Left lobe of liver (tissue), 2 donors: ENCODE measurements around the gene RBM17. TPM values are rescaled to one million over a fixed set of nuclear protein-coding genes. Genes with fewer than 3 reads are reported as not detected.
A peak's percentile ranks its signal among the peaks of the same experiment; 100 is the strongest.
"Not testable (repeated sequence)": the region's sequence is repeated elsewhere in the genome, so short reads cannot be mapped to it uniquely, and the experiment has no call there.

Experiments
- ATAC-seq: fragments of 200-7000 bp; cut with Tn5 transposase; one replicate; pipeline ENCODE4 v1.9.1; 2020; ENCODE audit warnings: mild to moderate bottlenecking, moderate library complexity
- DNase-seq: peaks from one replicate; pipeline ENCODE4 v3.0.0-alpha.2; 2020; ENCODE audit warnings: low spot score
- total RNA-seq: library from RNA; stranded (reverse); gene quantifications from one replicate; pipeline ENCODE4 v1.2.1, GENCODE V29; 2021
- donor health status: DM: no; HTN: no; CAD: no; lungs with moderate emphysema.
- donor health status: DM: no; HTN: yes; CAD: no.

Gene RBM17
- total RNA-seq, 1 donor from 2014 or later, result 24.3 TPM

GRCh38 chr10:6108631-6109443, 20.0 kb downstream of the RBM17 start:
- DNase-seq (no peak), ATAC-seq (peak; percentile 85)

DNA sequence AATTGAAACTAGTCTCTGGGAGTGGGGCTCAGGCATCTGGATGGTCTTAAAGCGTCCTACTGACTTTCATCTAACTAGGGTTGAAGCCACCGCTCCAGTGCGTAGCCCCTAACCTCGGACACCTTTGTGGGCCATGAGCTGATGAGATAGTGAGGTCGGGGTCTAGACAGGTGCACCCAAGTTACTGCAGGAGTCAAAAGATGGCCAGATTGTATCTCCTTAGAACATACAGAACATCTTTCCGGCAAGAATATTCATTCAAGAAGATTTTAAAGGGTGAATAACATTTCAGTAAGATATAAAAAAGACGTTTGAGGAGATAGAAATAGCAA, 20.6 kb downstream of the RBM17 start:
- ATAC-seq, result no peak
- no peak for DNase-seq

DNA sequence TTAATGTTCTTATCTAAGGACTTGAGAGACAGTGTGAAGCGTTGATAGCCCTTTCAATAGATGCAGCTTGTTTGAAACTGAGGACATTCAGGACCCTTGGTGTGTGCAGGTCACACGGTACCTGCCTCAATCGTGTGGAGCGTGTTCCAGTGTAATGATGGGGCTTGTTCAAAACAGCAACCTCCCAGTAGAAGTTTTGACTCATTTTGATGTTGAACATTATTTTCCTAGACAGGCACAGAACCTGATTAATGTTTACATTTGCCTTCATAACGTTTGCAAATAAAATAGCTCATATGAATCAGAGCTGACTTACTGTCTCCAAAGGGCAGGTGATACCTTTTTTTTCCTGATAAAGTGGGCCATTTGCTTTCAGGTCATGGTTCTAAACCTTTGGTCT, 21.3 kb downstream of the RBM17 start:
- no peak for ATAC-seq
- no peak for DNase-seq

DNA sequence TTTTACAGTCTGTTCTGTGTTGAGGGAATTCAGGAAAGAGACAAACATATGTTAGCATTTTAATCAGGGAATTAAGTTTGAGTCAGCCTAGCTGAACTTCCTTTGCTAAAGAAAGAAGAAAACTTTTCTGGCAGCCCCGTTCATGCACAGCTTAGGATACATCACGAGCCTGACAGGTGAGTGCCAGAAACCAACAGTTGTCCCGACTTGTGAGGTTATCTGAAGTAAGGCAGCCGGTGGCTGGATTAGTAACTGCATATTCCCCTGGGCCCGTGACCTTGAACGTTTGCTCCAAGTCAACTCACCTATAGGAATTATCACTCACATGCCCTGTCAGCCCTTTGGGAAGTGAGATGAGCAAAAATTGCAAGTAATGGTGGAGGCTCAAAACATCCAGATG, 24.1 kb downstream of the RBM17 start:
- no peak for DNase-seq
- no peak for ATAC-seq

- DNase-seq (no peak), ATAC-seq (no peak)
Observed at GRCh38 chr10:6114299-6114698, 25.5 kb downstream of the RBM17 start.

- no peak for DNase-seq
Observed at GRCh38 chr10:6114805-6115341, 26.0 kb downstream of the RBM17 start.

DNA sequence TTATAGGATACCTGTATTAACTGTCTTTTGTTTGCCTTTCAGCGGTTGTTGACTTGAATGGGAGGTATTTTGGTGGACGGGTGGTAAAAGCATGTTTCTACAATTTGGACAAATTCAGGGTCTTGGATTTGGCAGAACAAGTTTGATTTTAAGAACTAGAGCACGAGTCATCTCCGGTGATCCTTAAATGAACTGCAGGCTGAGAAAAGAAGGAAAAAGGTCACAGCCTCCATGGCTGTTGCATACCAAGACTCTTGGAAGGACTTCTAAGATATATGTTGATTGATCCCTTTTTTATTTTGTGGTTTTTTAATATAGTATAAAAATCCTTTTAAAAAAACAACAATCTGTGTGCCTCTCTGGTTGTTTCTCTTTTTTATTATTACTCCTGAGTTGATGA, 26.6 kb downstream of the RBM17 start:
- ATAC-seq (no peak), DNase-seq (no peak)

More at GRCh38 chr10:6114805-6115341, 26.0 kb downstream of the RBM17 start:
- peak; percentile 63 for ATAC-seq

DNA sequence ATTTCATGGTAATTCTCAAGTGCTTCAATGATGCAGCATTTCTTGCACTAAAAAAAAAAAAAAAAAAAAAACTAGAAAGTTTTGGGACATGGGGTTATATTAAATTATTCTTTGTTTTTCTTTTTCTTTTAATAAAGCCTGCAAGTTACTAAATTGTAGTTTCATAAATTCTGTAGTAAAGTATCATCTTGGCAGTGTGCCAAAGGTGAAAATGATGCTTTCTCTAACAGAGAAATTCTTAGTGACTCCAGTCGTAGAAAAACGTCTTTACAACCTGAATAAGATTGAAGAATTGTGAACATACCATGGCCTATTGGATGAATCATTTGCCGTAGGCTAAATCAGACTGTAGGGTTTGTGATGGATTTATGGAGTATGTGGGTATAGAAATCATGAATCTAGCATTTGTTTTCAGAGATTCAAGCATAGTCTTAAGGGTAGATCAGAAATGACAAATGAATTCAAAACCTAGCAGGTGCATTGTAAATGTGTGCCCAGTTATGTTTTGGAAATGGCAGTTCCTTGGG, 27.1 kb downstream of the RBM17 start:
- no peak for ATAC-seq
- no peak for DNase-seq

DNA sequence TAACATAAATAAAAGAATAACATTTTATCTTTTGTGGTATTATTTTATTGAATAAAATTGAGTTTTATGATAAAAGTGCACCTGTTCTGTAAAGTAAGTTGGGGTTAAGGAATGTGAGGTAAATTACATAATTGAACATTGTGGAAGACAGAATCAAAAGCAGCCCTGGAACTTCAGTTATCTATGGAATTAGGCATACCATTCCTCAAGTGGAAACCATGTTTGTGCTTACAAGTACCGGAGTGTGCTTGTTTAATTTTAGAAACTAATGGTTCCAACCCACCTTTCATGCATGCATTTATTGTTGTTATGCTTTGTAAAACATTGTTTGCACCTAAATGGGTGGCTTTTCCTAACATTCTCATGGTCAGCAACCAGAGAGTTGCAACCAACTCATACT, 28.0 kb downstream of the RBM17 start:
- DNase-seq (no peak), ATAC-seq (no peak)

DNA sequence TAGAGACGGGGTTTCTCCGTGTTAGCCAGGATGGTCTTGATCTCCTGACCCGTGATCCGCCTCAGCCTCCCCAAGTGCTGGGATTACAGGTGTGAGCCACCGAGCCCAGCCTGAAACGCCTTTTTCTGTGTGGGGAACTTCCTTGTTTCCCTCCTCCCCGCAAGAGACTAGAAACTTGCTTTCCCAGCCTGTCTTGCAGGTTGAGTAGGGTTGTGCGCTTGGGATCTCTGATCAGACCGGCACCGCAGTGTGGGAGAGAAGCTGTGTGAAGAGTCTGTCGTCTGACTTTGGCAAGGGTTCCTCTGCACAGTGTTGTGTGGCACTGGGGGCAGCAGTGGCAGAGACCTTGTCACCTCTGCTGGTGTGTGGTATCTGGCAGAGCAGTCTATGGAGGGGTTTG, 28.9 kb downstream of the RBM17 start:
- no peak for ATAC-seq

GRCh38 chr10:6119423-6119822, 30.6 kb downstream of the RBM17 start:
- DNase-seq (no peak), ATAC-seq (no peak)

More for the DNA sequence above, 28.9 kb downstream of the RBM17 start:
- no peak for DNase-seq

DNA sequence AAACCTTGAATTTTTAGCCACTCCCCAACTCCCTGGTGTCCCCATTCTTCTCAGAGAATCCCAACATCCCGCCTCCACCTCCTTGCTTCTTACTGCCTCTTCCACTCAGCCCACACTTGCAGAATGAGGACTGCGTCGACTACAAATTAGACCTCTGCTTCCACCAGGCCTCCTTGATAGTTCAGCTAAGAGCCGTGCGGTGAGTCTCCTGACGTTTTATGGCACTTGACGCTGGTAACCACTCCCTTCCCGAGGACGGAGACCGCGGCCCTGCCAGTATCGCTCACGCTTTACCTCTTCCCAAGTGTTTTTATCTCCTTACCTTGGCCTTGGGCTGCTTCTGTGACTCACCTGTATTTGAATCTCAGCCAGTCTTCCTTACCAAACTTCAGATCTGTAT, 31.1 kb downstream of the RBM17 start:
- DNase-seq, result no peak
- no peak for ATAC-seq

DNA sequence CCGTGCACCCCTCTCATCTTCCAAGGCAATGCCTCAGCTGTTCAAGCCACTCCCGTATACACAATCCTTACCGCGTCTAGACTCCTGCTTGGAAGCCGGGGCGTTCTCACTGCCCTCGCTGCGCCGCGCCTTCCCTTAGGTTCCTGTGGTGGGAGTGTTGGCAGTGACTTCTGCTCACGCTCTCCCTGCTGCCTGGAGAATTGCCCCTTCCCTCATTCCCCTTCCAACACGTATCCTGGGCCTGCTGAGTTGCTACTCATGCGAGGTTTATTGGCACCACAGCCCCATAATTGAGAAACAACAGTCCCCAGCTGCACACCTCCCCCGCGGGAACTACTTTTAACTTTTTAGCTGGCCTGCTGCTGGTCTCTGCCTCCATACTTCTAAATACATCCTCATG, 31.9 kb downstream of the RBM17 start:
- DNase-seq (no peak), ATAC-seq (no peak)

- ATAC-seq, result no peak
- no peak for DNase-seq
Observed at GRCh38 chr10:6121146-6121545, 32.3 kb downstream of the RBM17 start.

- ATAC-seq (no peak), DNase-seq (no peak)
Observed at GRCh38 chr10:6123532-6123931, 34.7 kb downstream of the RBM17 start.

GRCh38 chr10:6124666-6125065, 35.8 kb downstream of the RBM17 start:
- ATAC-seq, result peak; percentile 26
- no peak for DNase-seq

DNA sequence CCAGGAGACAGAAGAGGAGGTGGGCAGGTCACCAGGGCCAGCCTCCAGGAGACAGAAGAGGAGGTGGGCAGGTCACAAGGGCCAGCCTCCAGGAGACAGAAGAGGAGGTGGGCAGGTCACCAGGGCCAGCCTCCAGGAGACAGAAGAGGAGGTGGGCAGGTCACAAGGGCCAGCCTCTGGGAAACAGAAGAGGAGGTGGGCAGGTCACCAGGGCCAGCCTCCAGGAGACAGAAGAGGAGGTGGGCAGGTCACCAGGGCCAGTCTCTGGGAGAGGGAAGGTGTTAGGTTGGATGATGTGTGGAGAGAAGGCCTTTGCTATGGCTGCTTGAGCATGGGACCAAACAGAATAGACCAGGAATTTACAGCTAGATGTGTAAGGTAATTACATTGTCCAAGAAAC, 38.6 kb downstream of the RBM17 start:
- not testable (repeated sequence) for DNase-seq

DNA sequence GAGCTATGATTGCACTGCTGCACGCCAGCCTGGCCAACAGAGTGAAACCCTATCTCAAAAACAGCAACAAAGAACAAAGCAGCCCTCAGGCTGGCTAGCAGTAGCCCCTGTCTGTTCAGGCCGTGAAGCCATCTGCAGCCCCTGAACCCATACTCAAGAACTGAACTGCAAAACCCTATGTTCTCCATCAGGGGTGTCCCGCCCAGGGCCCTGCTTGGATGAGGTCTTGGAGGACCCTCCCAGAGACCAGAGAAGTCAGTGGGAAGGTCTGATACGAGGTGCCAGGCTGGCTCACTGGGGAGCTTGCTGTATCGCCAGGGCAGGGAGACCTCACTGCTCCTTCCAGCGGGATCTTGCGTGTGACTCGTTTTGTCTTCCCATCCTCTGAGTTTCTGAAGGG, 39.3 kb downstream of the RBM17 start:
- no peak for DNase-seq
- no peak for ATAC-seq

More for the DNA sequence above, 38.6 kb downstream of the RBM17 start:
- ATAC-seq, result not testable (repeated sequence)

DNA sequence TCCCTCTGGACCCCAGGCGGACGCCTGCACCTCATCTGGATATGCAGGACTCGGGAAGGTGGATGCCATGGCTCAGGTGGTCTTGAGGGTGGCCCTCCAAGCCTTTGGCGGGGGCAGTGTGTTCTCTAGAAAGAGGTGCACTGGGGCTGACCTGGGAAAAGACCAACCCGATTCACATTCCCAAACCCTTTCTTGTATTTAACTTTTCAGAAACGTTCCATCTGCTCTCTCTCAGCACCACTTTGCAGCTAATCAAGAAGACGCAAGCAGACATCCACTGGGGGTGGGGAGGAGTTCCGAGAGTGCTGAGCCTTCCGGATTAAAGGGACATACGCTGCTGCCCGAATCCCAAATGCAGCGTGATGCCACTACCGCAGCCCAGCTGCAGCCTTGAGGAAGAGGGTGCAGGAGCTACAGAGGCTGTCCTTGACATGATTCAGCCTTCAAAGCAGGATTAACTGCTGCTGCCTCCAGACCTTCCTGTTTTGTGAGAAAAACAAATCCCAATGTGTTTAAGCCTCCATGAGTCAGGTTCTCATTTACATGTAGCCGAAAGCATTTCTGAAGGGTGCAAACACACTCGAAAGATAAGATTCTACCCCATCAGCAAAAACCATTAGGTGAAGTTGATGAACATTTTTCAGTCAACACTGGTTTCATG, 39.9 kb downstream of the RBM17 start:
- DNase-seq (no peak), ATAC-seq (no peak)

- no peak for ATAC-seq
- no peak for DNase-seq
Observed at GRCh38 chr10:6130848-6131470, 42.1 kb downstream of the RBM17 start.

DNA sequence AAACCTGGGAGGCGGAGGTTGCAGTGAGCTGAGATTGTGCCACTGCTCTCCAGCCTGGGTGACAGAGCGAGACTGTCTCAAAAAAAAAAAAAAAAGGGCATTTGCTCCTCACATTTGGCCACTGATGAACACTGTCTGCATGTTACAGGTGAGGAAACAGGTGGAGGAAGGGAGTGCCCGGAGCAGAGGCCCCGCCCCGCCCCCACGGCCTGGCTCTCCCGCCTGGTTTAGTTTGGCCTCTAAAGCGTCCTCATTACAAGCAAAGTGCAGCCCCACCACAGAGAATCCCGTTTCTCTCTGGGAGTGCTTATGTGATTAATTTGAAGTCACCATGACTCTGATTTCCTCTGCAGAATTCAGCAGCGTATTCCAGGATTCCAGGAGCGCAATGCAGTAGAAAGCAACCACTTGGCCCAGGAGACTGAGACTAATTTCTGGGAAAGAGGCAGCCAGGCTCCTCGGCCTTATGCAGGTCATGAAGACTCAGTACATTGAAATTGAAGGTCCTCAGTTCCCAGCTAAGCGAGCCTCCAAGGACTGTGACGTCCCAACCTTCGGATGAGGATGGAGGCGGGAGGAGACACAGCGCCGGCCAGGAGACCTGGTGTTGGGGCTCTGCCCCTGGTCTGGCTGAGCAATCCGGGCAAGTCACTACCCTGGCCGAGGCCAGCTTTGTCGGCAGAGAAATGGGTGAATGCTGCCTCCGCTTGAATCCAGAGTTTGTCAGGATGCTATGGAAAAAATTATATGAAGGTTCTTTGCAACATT, 44.7 kb downstream of the RBM17 start:
- DNase-seq (no peak), ATAC-seq (no peak)
